ENCODE data around the gene C1orf105. TPM values are rescaled to one million over a fixed set of nuclear protein-coding genes. Genes with fewer than 3 reads are reported as not detected.
"Not testable (repeated sequence)": the region's sequence is repeated elsewhere in the genome, so short reads cannot be mapped to it uniquely, and the experiment has no call there.

The C1orf105 gene
- total and polyA plus RNA-seq, 2 experiments from 2014 or later: 3.2 to 21.5 TPM

DNA sequence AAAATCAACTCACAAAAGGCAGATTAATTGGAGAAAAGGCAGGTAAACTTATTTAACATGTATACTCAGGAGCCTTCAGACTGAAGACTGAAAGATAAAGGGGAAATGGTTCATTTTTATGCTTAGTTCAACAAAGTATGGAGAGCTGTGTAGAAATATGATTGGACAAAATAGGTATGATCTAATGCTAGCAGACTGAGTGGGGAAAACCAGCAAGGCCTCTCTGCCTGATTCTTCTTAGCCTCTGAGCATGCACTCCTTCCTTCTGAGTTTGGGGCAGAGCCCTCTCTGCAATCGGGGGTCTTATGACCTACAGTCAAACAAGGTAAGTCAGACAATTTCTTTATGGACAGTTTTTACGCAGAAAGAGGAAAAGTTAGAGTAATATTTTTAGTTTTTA, 73.7 kb downstream of the C1orf105 start:
- DNase-seq (ENCODE audit: low read depth in 1 of 2, low spot score in 1 of 2): no peak
- Histone ChIP-seq H3K27ac (no peak overlapping the region), H3K4me1 (ENCODE audit: low read depth) (peaks cover 25% of the 10 kb centered on the region), H3K36me3 (no peaks in the 10 kb centered on the region), H3K4me3 (no peak overlapping the region), H3K9me3 (ENCODE audit: low read depth) (no peaks in the 10 kb centered on the region), H3K27me3 (no peaks in the 10 kb centered on the region)
- TF ChIP-seq, protein P1, sequence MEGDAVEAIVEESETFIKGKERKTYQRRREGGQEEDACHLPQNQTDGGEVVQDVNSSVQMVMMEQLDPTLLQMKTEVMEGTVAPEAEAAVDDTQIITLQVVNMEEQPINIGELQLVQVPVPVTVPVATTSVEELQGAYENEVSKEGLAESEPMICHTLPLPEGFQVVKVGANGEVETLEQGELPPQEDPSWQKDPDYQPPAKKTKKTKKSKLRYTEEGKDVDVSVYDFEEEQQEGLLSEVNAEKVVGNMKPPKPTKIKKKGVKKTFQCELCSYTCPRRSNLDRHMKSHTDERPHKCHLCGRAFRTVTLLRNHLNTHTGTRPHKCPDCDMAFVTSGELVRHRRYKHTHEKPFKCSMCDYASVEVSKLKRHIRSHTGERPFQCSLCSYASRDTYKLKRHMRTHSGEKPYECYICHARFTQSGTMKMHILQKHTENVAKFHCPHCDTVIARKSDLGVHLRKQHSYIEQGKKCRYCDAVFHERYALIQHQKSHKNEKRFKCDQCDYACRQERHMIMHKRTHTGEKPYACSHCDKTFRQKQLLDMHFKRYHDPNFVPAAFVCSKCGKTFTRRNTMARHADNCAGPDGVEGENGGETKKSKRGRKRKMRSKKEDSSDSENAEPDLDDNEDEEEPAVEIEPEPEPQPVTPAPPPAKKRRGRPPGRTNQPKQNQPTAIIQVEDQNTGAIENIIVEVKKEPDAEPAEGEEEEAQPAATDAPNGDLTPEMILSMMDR (IDR thresholded peaks at IDR 0.05; ENCODE audit: low read depth, low read length): no peak

GRCh38 chr1:172496127-172496526, 75.6 kb downstream of the C1orf105 start:
- not testable (repeated sequence) for DNase-seq (ENCODE audit: low read depth in 1 of 2, low spot score in 1 of 2); H3K4me3 ChIP-seq; H3K9me3 ChIP-seq (ENCODE audit: low read depth); H3K36me3 ChIP-seq; H3K27me3 ChIP-seq
- peaks cover 25% of the 10 kb centered on the region for H3K4me1 ChIP-seq (ENCODE audit: low read depth)
- H3K27ac ChIP-seq: peak overlapping the region; percentile 98

DNA sequence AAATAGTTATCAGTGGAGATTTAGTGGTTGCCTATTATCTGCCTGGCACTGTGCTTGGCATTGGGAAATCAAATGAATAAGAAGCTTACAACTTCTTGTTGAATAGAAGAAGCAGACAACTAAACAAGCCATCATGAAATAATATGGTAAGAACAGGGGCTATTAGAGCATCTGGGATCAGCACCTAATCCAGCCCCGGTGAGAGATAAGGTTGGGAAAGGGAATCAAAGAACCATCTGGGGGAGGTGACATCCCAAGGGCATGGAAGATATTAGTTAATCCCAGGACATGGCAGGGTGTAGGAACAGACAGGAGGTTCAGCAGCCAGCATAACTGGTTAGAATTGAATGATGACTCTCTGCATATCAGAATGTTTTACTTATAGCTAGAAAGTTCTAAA, 76.2 kb downstream of the C1orf105 start:
- TF ChIP-seq, protein P1 (IDR thresholded peaks at IDR 0.05; ENCODE audit: low read depth, low read length): no peak
- no peaks in the 10 kb centered on the region for H3K27me3 ChIP-seq

GRCh38 chr1:172497230-172497629, 76.7 kb downstream of the C1orf105 start:
- Histone ChIP-seq H3K4me1 (ENCODE audit: low read depth) (peaks cover 25% of the 10 kb centered on the region), H3K27ac (peak overlapping the region; percentile 98), H3K27me3 (no peaks in the 10 kb centered on the region), H3K9me3 (ENCODE audit: low read depth) (no peaks in the 10 kb centered on the region), H3K4me3 (no peak overlapping the region), H3K36me3 (no peaks in the 10 kb centered on the region)
- DNase-seq (ENCODE audit: low read depth in 1 of 2, low spot score in 1 of 2): peak; percentile 53 to 74
- TF ChIP-seq, protein P1 (IDR thresholded peaks at IDR 0.05; ENCODE audit: low read depth, low read length): no peak

More for the DNA sequence above, 76.2 kb downstream of the C1orf105 start:
- DNase-seq (ENCODE audit: low read depth in 1 of 2, low spot score in 1 of 2): peak in 1 of 2 donors; percentile 15
- Histone ChIP-seq H3K4me1 (ENCODE audit: low read depth) (peaks cover 25% of the 10 kb centered on the region), H3K9me3 (ENCODE audit: low read depth) (no peaks in the 10 kb centered on the region), H3K4me3 (no peak overlapping the region), H3K36me3 (no peaks in the 10 kb centered on the region), H3K27ac (peak overlapping the region; percentile 98)

DNA sequence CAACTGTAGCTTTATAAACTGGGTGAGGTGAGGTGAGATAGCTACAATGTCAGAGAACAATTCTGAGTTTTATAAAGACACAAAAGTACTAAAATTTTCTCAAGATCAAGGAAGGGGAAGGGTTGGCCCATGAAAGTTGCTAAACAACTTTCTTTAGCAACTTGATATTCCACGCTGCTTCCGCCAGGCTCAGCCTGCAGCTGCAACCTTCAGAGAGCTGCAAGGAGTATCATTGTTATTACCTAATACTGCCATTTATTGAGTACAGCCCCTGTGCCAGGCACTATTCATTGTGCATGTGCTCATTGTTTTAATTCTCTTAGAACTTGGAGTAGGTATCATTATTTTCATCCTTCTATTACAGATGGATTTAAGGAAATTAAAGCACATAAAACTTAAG, 78.4 kb downstream of the C1orf105 start:
- no peak overlapping the region for H3K4me3 ChIP-seq
- DNase-seq (ENCODE audit: low read depth in 1 of 2, low spot score in 1 of 2): no peak
- no peaks in the 10 kb centered on the region for H3K9me3 ChIP-seq (ENCODE audit: low read depth)
- no peak overlapping the region for H3K27ac ChIP-seq
- TF ChIP-seq, protein P1 (IDR thresholded peaks at IDR 0.05; ENCODE audit: low read depth, low read length): no peak
- H3K27me3 ChIP-seq: no peaks in the 10 kb centered on the region
- no peaks in the 10 kb centered on the region for H3K36me3 ChIP-seq
- peaks cover 25% of the 10 kb centered on the region for H3K4me1 ChIP-seq (ENCODE audit: low read depth)

- no peaks in the 10 kb centered on the region for H3K36me3 ChIP-seq
- DNase-seq (ENCODE audit: low read depth in 1 of 2, low spot score in 1 of 2): no peak
- H3K27me3 ChIP-seq: no peaks in the 10 kb centered on the region
- no peak overlapping the region for H3K4me3 ChIP-seq
- no peak overlapping the region for H3K27ac ChIP-seq
- peaks cover 18% of the 10 kb centered on the region for H3K4me1 ChIP-seq (ENCODE audit: low read depth)
- H3K9me3 ChIP-seq (ENCODE audit: low read depth): no peaks in the 10 kb centered on the region
- TF ChIP-seq, protein P1 (IDR thresholded peaks at IDR 0.05; ENCODE audit: low read depth, low read length): no peak
Observed at GRCh38 chr1:172499636-172500141, 79.2 kb downstream of the C1orf105 start.

All from cardiac muscle cell (in vitro differentiated cells and primary cell).